Measurements from ENCODE around the gene TRIM38.

DNA sequence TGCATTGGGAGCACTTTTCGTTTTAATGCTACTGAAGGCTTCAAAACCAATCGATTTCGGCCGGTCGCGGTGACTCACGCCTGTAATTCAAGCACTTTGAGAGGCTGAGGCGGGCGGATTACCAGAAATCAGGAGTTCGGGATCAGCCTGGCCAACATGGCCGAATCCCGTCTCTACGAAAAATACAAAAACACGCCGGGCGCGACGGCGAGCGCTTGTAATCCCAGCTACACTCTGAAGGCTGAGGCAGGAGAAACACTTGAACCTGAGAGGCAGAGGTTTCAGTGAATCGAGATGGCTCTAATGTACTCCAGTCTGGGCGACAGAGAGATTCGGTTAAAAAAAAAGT lies 58.4 kb downstream of the TRIM38 start:
- TF ChIP-seq SIN3A (IDR thresholded peaks at IDR 0.05; ENCODE audit: borderline replicate concordance, insufficient read depth, low read length) (no peak), POLR2AphosphoS5 (IDR thresholded peaks at IDR 0.05; ENCODE audit: low read depth, low read length) (no peak)

All from PFSK-1 (cell line).